Measurements from ENCODE around the gene SSTR1.

GRCh38 chr14:38254571-38255407 is 47.1 kb downstream of the SSTR1 start:
- TF ChIP-seq GATA3 (IDR thresholded peaks at IDR 0.05; ENCODE audit: low read depth, low read length): no peak
- TF ChIP-seq GATA2 (IDR thresholded peaks at IDR 0.05; ENCODE audit: low read depth, low read length): no peak

Data from SH-SY5Y (cell line).